ENCODE data around the gene TSPO.

- no peak for TF ChIP-seq CTCF (IDR thresholded peaks at IDR 0.05; ENCODE audit: insufficient read depth, low read depth, low read length)
- TF ChIP-seq EZH2 (IDR thresholded peaks at IDR 0.05; ENCODE audit: insufficient read depth, low read length) = no peak
These were observed 34.5 kb downstream of the TSPO start for GRCh38 chr22:43185860-43186261.
